Measurements from ENCODE around the gene COL27A1. TPM values are rescaled to one million over a fixed set of nuclear protein-coding genes. Genes with fewer than 3 reads are reported as not detected.

The COL27A1 gene
- polyA plus RNA-seq, 2 of the 4 experiments (the other 2 are of a cell fraction) = 6.9 to 20.6 TPM

GRCh38 chr9:114216976-114217375, 61.6 kb downstream of the COL27A1 start:
- TF ChIP-seq BCL3 (IDR thresholded peaks at IDR 0.05) = no peak
- no peak for TF ChIP-seq FOXS1 (CRISPR knock-in tag; IDR thresholded peaks at IDR 0.05)
- TF ChIP-seq TP53 (CRISPR knock-in tag; IDR thresholded peaks at IDR 0.05) = no peak
- no peak for TF ChIP-seq ZNF302 (CRISPR knock-in tag; IDR thresholded peaks at IDR 0.05)
- TF ChIP-seq BHLHE40 (IDR thresholded peaks at IDR 0.05; ENCODE audit: low read depth, low read length) = no peak
- no peak for TF ChIP-seq ZC3H11A (IDR thresholded peaks at IDR 0.05)
- TF ChIP-seq CHD4 (IDR thresholded peaks at IDR 0.05; ENCODE audit: borderline replicate concordance) = no peak
- no peak for TF ChIP-seq NR3C1 (IDR thresholded peaks at IDR 0.05)
- no peak for TF ChIP-seq SREBF2 (IDR thresholded peaks at IDR 0.05)
- no peak for TF ChIP-seq CTCF (IDR thresholded peaks at IDR 0.05)
- no peak for TF ChIP-seq ZSCAN20 (CRISPR knock-in tag; IDR thresholded peaks at IDR 0.05)
- TF ChIP-seq USF2 (IDR thresholded peaks at IDR 0.05) = no peak
- no peak for TF ChIP-seq HDAC2 (IDR thresholded peaks at IDR 0.05)
- TF ChIP-seq KDM5A (IDR thresholded peaks at IDR 0.05) = no peak
- TF ChIP-seq, protein P1, sequence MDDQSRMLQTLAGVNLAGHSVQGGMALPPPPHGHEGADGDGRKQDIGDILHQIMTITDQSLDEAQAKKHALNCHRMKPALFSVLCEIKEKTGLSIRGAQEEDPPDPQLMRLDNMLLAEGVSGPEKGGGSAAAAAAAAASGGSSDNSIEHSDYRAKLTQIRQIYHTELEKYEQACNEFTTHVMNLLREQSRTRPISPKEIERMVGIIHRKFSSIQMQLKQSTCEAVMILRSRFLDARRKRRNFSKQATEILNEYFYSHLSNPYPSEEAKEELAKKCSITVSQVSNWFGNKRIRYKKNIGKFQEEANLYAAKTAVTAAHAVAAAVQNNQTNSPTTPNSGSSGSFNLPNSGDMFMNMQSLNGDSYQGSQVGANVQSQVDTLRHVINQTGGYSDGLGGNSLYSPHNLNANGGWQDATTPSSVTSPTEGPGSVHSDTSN (IDR thresholded peaks at IDR 0.05) = no peak
- no peak for TF ChIP-seq POLR2A (IDR thresholded peaks at IDR 0.05; ENCODE audit: low read length)
- TF ChIP-seq PHF8 (IDR thresholded peaks at IDR 0.05; ENCODE audit: borderline replicate concordance, low read depth) = no peak
- H3K9me3 ChIP-seq = no peaks in the 10 kb centered on the region
- ChIA-PET POLR2A (no interaction called here), CTCF (interaction anchor here (1.3 to 2.7 kb wide), 4 partner anchors 12 to 135 kb away, joined by 3 to 9 read pairs (median 4); partner anchors contain the start of gene COL27A1)
- ATAC-seq = no peak
- H3K4me2 ChIP-seq = no peak overlapping the region
- no peak for FAIRE-seq
- H3K4me3 ChIP-seq = no peak overlapping the region
- H3K27ac ChIP-seq = no peak overlapping the region
- DNase-seq (ENCODE audit: low read depth in 1 of 2, low spot score in 1 of 2) = no peak
- 0 out of 3 replicates have a peak, but pooled peaks cover 2% of the 10 kb centered on the region for H3K4me1 ChIP-seq
- 94% methylated on average over 4 of the region's 4 CpGs for WGBS (ENCODE audit: missing lambda C conversion rate)

GRCh38 chr9:114218264-114219120, 63.2 kb downstream of the COL27A1 start:
- Histone ChIP-seq H3K4me3 (no peak overlapping the region), H3K4me1 (peaks cover 7% of the 10 kb centered on the region), H3K4me2 (no peak overlapping the region), H3K27ac (no peak overlapping the region), H3K9me3 (no peaks in the 10 kb centered on the region)
- ChIA-PET POLR2A (no interaction called here), CTCF (interaction anchor here (1.0 to 2.6 kb wide), 5 partner anchors 10 to 136 kb away, joined by 3 to 8 read pairs (median 4); no protein-coding TSS in a partner anchor)
- WGBS (ENCODE audit: missing lambda C conversion rate) = 90% methylated on average over 11 of the region's 11 CpGs
- ATAC-seq (no peak), FAIRE-seq (no peak), DNase-seq (ENCODE audit: low read depth in 1 of 2, low spot score in 1 of 2) (no peak)
- TF ChIP-seq ZFP36 (IDR thresholded peaks at IDR 0.05; ENCODE audit: borderline replicate concordance, partially characterized antibody) = peak; percentile 51
- TF ChIP-seq CEBPB (IDR thresholded peaks at IDR 0.05) = no peak

Data from A549 (cell line).